GM19023 (cell line): ENCODE results near the gene PRKACG.

ENCODE experiments used
- ATAC-seq: cut with Tn5 transposase; IDR thresholded peaks from one replicate; pipeline ENCODE4 v1.9.1; 2021; ENCODE audit warnings: mild to moderate bottlenecking, moderate library complexity; ENCODE audit not compliant: unreplicated experiment

The PRKACG gene

GRCh38 chr9:68983522-68984424 is 30.1 kb downstream of the PRKACG start:
- ATAC-seq: no peak

GRCh38 chr9:68983008-68983411 is 30.9 kb downstream of the PRKACG start:
- ATAC-seq: peak; percentile 39

GRCh38 chr9:68981789-68982188 is 32.1 kb downstream of the PRKACG start:
- ATAC-seq: peak; percentile 44

- no peak for ATAC-seq
Measured at GRCh38 chr9:68980341-68980914, 33.5 kb downstream of the PRKACG start.

GRCh38 chr9:68979538-68980314 is 34.2 kb downstream of the PRKACG start:
- ATAC-seq: no peak

GRCh38 chr9:68978501-68978900 is 35.4 kb downstream of the PRKACG start:
- no peak for ATAC-seq

GRCh38 chr9:68978066-68978465 is 35.8 kb downstream of the PRKACG start:
- no peak for ATAC-seq

GRCh38 chr9:68975365-68976043 is 38.4 kb downstream of the PRKACG start:
- no peak for ATAC-seq

- no peak for ATAC-seq
Measured at GRCh38 chr9:68974901-68975300, 39.0 kb downstream of the PRKACG start.

- peak; percentile 92 for ATAC-seq
Measured at GRCh38 chr9:68974431-68974830, 39.5 kb downstream of the PRKACG start.

GRCh38 chr9:68973619-68974018 is 40.3 kb downstream of the PRKACG start:
- no peak for ATAC-seq

GRCh38 chr9:68970151-68970550 is 43.8 kb downstream of the PRKACG start:
- no peak for ATAC-seq

- no peak for ATAC-seq
Measured at GRCh38 chr9:68969538-68969937, 44.4 kb downstream of the PRKACG start.

- ATAC-seq: no peak
Measured at GRCh38 chr9:68967800-68968199, 46.1 kb downstream of the PRKACG start.

GRCh38 chr9:68966496-68966944 is 47.4 kb downstream of the PRKACG start:
- ATAC-seq: peak; percentile 65

GRCh38 chr9:68964765-68965164 is 49.1 kb downstream of the PRKACG start:
- no peak for ATAC-seq

- no peak for ATAC-seq
Measured at GRCh38 chr9:68964102-68964541, 49.8 kb downstream of the PRKACG start.

GRCh38 chr9:68963416-68963815 is 50.5 kb downstream of the PRKACG start:
- no peak for ATAC-seq
